Activated naive CD4-positive, alpha-beta T cell treated with anti-CD3 and anti-CD28 coated beads, Interleukin-2, amount 50 U/mL, for 16 hours (primary cell): Measurements from ENCODE around the gene GOLGA6L1.
"Not testable (repeated sequence)": the region's sequence is repeated elsewhere in the genome, so short reads cannot be mapped to it uniquely, and the experiment has no call there.

Source experiments
- DNase-seq: peaks from one replicate; pipeline ENCODE4 v3.0.0-alpha.2; 2020

The GOLGA6L1 gene, protein sequence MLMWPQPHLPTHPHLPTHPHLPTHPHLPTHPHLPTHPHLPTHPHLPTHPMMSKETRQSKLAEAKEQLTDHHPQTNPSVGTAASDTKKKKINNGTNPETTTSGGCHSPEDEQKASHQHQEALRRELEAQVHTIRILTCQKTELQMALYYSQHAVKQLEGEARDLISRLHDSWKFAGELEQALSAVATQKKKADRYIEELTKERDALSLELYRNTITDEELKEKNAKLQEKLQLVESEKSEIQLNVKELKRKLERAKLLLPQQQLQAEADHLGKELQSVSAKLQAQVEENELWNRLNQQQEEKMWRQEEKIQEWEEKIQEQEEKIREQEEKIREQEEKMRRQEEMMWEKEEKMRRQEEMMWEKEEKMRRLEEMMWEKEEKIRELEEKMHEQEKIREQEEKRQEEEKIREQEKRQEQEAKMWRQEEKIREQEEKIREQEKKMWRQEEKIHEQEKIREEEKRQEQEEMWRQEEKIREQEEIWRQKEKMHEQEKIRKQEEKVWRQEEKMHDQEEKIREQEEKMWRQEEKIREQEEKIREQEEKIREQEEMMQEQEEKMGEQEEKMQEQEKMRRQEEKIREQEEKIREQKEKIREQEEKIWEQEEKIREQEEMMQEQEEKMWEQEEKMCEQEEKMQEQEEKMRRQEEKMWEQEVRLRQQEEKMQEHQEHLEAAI

DNA sequence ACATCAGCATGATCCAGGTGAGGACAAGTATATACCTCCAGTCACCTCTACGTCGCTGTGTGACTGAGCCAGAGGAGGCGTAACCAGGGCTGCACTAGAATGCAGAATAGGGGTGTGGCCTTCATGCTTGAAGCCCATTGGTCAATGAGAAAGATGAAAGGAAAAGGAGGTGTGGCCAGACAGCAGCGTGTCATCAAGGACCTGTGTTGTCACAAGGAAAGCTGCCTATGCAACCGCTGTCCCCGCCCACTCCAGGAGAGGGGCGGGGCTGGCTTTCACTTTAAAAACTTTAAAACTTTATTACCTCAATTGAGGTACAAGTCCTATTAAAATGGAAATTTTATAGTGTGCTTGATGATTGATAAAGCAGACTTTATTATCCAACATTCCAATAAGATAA, at the start of gene GOLGA6L1:
GOLGA6L1 (minus strand) TSS at position 101 of the 400 bp plus-strand sequence; CDS start at position 10, 91 bp downstream.
- not testable (repeated sequence) for DNase-seq

DNA sequence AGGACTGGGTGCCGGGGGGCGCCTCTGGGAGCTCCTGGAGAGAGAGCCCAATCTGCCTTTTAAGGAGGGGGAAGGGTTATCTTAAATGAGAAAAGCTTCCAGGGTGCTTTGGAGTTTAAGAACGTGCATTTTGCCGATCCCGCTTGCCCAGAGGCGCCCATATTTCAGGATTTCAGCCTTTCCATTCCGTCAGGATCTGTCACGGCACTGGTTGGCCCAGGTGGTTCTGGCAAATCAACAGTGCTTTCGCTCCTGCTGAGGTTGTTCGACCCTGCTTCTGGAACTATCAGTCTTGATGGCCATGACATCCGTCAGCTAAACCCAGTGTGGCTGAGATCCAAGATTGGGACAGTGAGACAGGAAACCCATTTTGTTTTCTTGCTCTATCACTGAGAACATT, 44.6 kb upstream of the GOLGA6L1 start:
- DNase-seq: not testable (repeated sequence)

DNA sequence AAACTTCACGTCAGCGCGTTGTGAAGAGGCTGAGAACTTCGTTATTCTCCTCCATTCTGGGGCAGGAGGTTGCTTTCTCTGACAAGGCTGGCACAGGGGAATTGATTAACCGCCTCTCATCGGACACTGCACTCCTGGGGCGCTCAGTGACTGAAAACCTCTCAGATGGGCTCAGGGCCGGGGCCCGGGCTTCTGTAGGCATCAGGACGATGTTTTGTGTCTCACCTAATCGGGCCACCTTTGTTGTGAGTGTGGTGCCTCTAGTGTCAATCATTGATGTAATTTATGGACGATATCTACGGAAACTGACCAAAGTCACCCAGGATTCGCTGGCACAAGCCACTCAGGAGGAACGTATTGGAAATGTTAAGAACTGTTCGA, 43.9 kb upstream of the GOLGA6L1 start:
- not testable (repeated sequence) for DNase-seq

DNA sequence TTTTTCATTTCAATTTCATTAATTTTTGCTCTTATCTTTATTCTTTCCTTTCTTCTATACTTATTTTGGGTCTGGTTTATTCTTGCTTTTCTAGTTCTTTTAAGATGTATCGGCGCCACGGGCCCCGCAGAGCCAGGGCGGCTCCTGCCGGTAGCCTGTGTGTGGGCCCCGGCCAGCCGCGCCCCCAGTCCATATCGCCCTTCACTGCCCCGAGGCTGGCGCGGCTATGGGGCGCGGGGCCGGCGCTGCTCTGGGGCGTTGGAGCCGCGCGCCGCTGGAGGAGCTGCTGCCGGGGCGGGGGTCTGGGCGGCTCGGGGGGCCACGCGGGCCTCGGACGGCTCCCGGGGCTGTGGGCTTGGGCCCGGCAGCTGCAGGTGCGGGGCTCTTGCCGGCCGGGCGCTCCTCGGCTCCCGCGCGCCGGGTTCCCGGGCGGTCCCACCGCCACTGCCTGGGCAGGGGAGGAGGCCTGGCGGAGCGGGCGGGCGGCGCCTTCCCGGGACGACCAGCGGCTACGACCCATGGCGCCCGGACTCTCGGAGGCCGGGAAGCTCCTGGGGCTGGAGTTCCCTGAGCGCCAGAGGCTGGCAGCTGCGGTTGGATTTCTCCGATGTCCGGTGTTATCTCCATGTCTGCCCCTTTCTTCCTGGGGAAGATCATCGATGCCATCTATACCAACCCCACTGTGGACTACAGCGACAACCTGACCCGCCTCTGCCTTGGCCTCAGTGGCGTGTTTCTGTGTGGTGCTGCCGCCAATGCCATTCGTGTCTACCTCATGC, 43.3 kb upstream of the GOLGA6L1 start:
- DNase-seq: not testable (repeated sequence)

DNA sequence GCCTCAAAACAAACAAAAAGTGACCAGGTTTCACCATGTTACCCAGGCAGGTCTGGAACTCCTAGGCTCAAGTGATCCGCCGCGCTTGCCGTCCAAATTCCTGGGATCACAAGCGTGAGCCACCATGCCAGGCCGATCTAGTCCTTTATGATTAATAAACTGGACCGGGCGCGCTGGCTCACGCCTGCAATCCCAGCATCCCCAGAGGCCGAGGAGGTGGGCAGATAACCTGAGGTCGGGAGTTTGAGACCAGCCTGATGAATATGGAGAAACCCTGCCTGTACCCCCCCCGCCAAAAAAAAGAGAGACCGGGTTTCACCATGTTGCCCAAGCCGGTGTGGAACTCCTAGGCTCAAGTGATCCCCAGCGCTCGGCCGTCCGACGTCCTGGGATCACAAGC, 40.1 kb upstream of the GOLGA6L1 start:
- DNase-seq: not testable (repeated sequence)

DNA sequence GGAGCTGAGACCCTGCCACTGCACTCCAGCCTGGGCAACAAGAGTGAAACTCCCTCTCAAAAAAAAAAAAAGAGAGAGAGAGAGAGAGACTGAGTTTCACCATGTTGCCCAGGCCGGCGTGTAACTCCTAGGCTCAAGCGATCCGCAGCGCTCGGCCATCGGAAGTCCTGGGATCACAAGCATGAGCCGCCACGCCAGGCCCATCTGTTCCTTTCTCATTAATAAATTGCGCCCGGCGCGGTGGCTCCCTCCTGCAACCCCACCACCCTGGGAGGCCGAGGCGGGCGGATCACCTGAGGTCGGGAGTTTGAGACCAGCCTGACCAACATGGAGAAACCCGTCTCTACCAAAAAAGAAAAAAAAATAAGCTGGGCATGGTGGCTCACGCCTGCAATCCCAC, 39.0 kb upstream of the GOLGA6L1 start:
- not testable (repeated sequence) for DNase-seq

DNA sequence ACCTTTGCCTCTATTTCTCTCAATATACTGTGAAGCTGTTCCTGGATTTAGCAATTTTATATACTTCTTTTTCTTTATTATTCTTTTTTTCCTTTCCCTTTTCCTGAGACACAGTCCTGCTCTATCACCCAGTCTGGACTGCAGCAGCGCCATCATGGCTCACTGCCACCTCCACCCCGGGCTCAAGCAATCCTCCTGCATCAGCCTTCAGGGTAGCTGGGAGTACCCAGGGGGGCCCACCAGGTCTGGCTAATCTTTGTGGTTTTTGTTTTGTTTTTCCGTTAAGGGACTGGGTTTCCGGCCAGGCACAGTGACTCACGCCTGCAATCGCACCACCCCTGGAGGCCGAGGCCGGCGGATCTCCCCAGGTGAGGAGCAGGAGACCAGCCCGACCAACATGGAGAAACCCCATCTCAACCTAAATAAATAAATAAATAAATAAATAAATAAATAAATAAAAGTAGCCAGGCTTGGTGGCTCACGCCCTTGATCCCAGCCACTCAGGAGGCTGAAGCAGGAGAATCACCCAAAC, 38.1 kb upstream of the GOLGA6L1 start:
- not testable (repeated sequence) for DNase-seq

DNA sequence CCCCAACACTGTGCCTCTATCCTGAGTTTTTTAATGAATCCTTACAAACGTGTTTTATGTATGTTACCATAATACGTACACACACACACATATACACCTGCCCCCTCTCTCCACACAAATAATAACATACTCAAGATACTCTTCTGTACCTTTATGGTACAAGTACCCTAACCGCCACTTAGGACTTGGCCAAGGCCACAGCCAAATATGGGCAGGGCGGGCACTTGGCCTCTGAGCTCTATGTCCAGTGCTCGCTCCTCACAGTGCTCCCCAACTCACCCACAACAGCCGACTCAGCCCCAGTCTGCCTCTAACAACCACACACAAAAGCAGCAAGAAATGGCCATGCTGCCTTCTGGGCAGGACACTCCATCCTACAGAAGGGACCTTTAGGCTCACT, 3.8 kb downstream of the GOLGA6L1 start:
- not testable (repeated sequence) for DNase-seq

DNA sequence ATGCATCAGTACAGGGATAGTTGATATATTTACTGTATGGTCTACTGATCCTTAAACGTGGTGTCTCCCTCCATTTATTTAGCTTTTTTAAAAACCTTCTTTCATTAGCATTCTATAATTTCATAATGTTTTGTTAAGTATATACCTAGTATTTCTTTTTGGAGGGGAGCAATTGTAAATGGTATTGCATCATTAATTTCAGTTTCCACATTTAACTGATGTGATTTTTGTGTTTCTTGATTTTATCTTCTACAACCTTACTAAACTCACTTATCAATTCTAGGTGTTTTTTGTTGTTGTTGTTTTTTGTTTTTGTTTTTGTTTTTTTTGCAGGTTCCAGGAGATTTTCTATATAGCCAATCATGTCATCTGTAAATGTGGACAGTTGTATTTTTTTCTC, 18.4 kb downstream of the GOLGA6L1 start:
- DNase-seq: no peak

DNA sequence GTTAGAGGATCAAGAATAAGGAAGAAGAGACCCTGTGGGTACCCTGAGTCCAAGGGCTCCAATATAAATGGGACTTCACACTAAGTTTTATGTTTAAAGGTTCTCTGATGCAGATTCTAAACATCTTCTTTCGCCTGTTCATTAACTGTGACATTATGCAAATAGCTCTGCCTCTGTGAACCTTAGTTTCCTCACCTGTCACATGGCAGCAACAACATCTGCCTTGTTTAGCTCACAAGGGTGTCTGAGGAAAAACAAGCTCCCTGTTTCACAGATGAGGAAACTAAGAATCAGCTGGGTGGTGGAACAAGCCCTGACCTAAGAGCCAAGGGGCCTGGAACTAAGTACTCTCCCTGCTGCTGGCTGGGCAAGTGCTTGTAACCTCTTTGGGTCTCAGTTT, 40.8 kb downstream of the GOLGA6L1 start:
- no peak for DNase-seq

DNA sequence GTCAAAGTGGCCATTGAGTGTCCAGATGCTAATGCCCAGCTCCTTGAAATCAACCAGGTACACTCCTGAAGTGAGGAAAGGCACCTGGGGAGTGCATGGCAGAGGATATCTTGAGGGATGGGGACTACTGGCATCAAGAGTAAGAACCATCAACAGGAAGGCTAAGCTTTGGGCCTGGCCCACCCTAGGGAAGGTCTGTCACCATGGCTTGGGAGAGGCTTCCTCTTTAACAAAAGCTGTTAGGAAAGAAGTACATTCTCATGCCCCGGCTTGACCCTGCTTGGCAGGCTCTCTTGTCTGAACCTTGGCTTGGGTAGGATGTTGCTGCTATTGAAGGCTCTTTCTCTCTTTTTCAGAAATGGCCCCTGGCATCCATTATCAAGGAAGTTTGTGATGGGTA, 53.5 kb downstream of the GOLGA6L1 start:
- DNase-seq: no peak

DNA sequence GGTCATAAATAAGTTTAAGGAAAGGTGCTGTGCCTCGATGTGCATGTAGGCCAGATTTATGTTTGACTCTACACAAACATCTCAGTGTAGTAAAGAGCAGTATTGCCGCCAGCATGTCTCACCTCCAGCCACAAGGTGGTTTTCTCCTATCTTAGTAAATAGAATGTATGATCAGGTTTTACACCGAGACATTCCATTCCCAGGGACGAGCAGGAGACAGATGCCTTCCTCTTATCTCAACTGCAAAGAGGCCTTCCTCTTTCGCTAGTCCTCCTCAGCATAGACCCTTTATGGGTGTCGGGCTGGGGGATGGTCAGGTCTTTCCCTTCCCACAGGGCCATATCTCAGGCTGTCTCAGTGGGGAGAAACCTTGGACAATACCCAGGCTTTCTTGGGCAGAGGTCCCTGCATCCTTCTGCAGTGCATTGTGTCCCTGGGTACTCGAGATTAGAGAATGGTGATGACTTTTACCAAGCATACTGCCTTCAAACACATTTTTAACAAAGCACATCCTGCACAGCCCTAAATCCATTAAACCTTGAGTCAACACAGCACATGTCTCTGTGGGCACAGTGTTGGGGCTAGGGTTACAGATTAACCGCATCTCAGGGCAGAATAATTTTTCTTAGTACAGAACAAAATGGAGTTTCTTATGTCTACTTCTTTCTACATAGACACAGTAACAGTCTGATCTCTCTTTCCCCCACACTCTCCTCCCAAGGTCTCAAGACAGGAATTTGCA, 54.5 kb downstream of the GOLGA6L1 start:
- DNase-seq: not testable (repeated sequence)

DNA sequence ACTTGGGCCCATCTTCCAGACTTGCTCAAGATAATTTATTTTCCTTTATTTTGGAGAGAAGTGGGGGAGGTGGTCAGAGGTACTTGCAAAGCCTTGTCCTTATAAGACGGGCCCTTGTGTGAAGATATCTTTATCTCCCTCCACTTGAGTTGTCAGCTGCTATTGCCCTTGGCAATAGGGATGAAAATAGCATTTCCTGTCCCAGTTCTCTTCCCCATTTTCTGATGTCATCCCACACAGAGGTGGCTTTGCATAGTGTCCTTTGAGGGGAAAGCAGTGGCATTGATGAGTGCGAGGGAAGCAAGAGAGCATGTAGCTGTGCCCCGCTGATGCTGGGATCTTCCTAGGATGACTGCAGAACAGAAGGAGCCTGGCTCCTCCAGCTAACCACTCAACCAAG, 55.4 kb downstream of the GOLGA6L1 start:
- no peak for DNase-seq

DNA sequence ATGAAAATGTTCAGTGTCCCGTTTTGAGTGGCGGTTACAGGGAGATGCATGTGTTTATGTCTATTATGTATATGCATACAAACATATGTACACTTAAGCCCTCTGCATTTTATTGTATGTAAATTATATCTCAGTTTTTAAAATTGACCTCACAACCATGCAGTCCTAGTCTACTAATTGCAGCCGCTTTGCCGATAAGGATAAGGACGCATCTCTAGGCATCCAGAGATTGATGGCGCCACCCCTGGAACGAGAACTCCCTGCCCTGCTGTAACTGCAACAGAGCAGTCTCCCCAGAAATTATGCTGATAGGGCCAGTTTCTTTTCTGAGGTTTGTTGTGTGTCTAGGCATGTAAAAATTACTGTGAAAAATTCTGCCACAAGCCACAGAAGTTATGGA, 56.9 kb downstream of the GOLGA6L1 start:
- no peak for DNase-seq
